Measurements from ENCODE around the gene COL4A2.

- no peak for TF ChIP-seq CTCF (IDR thresholded peaks at IDR 0.05)
- TF ChIP-seq POLR2AphosphoS5 (IDR thresholded peaks at IDR 0.05) = peak in 1 of 2 donors; percentile 48
Observed at GRCh38 chr13:110337247-110337646, 30.2 kb downstream of the COL4A2 start.

Measured in esophagus muscularis mucosa (tissue), 3 donors.